ENCODE data around the gene AP5B1.

The AP5B1 gene

GRCh38 chr11:65744699-65745042 is 36.1 kb downstream of the AP5B1 start:
- Histone ChIP-seq H3K9ac (ENCODE audit: low read length) (no peak overlapping the region), H3K27me3 (ENCODE audit: insufficient read depth, low read length, poor library complexity) (no peaks in the 10 kb centered on the region), H3K4ac (ENCODE audit: low read depth, low read length) (no peak overlapping the region), H4K8ac (ENCODE audit: low read depth, low read length) (no peak overlapping the region), H2BK15ac (replicated peaks; ENCODE audit: low read depth) (no peak overlapping the region), H2BK5ac (ENCODE audit: low read length) (no peak overlapping the region), H3K4me3 (ENCODE audit: low read length) (no peak overlapping the region), H3K27ac (ENCODE audit: low read depth, low read length) (no peak overlapping the region), H3K79me1 (ENCODE audit: low read length) (no peaks in the 10 kb centered on the region), H3K36me3 (ENCODE audit: control insufficient read depth, insufficient read depth, low read length) (no peaks in the 10 kb centered on the region), H3K79me2 (ENCODE audit: control insufficient read depth, insufficient read depth, low read length) (no peaks in the 10 kb centered on the region), H4K5ac (ENCODE audit: low read length) (no peak overlapping the region), H3K23ac (ENCODE audit: low read length) (no peak overlapping the region), H3K56ac (ENCODE audit: low read length) (no peak overlapping the region), H2BK120ac (ENCODE audit: low read depth, low read length) (no peak overlapping the region), H3K4me1 (ENCODE audit: control insufficient read depth, low read depth, low read length) (no peaks in the 10 kb centered on the region), H2AK5ac (ENCODE audit: low read length) (no peak overlapping the region), H3K18ac (ENCODE audit: low read length) (no peak overlapping the region), H3K4me2 (ENCODE audit: low read length) (no peak overlapping the region)
- no CpG with 5 or more reads among the region's 8 CpGs for WGBS (ENCODE audit: extremely low coverage, insufficient coverage, low lambda C conversion rate)
- no peak for DNase-seq

DNA sequence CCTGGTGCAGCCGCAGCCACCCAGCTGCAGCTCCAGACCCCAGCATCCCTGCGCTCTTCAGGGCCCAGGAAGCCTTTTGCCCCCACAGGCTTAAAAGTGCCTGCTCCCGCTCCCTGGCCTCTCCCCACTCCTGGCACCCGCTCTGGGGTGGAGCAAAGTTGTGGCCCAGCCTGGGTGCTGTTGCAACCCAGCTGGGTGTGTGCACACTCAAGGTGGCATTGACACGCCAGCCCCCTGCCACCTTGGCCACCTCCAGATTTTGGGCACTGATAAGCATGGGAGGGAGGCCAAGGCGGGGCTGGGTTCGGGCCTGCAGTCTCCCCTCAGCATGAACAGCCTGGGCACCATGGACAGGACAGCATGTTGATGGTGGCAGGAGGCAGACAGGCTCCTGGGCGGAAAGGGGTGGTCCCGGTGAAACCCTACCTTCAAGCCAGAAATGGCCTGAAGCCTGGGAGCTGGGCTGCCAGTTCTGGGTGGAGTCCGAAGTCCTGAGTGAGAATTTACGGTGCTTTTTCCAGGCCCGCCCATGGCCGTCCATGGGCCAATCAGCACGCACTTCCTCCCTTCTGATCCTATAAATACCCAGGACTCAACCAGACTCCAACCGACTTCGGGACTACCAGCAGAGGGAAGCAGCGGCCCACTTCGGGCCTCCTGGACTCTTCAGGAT is 36.6 kb downstream of the AP5B1 start:
- WGBS (ENCODE audit: extremely low coverage, insufficient coverage, low lambda C conversion rate) = no CpG with 5 or more reads among the region's 18 CpGs

GRCh38 chr11:65743681-65744025 is 37.1 kb downstream of the AP5B1 start:
- Histone ChIP-seq H3K4me1 (ENCODE audit: control insufficient read depth, low read depth, low read length) (no peaks in the 10 kb centered on the region), H3K4me2 (ENCODE audit: low read length) (no peak overlapping the region), H3K18ac (ENCODE audit: low read length) (no peak overlapping the region), H3K4me3 (ENCODE audit: low read length) (no peak overlapping the region), H3K27ac (ENCODE audit: low read depth, low read length) (no peak overlapping the region), H2BK120ac (ENCODE audit: low read depth, low read length) (no peak overlapping the region), H3K9ac (ENCODE audit: low read length) (no peak overlapping the region), H3K56ac (ENCODE audit: low read length) (no peak overlapping the region), H3K79me2 (ENCODE audit: control insufficient read depth, insufficient read depth, low read length) (no peaks in the 10 kb centered on the region), H3K4ac (ENCODE audit: low read depth, low read length) (no peak overlapping the region), H2BK5ac (ENCODE audit: low read length) (no peak overlapping the region), H3K27me3 (ENCODE audit: insufficient read depth, low read length, poor library complexity) (no peaks in the 10 kb centered on the region), H3K79me1 (ENCODE audit: low read length) (no peaks in the 10 kb centered on the region), H4K5ac (ENCODE audit: low read length) (no peak overlapping the region), H3K23ac (ENCODE audit: low read length) (no peak overlapping the region), H2BK15ac (replicated peaks; ENCODE audit: low read depth) (no peak overlapping the region), H4K8ac (ENCODE audit: low read depth, low read length) (no peak overlapping the region), H3K36me3 (ENCODE audit: control insufficient read depth, insufficient read depth, low read length) (no peaks in the 10 kb centered on the region), H2AK5ac (ENCODE audit: low read length) (no peak overlapping the region)
- no CpG with 5 or more reads among the region's 10 CpGs for WGBS (ENCODE audit: extremely low coverage, insufficient coverage, low lambda C conversion rate)
- DNase-seq = no peak

More for the DNA sequence above, 36.6 kb downstream of the AP5B1 start:
- Histone ChIP-seq H3K27ac (ENCODE audit: low read depth, low read length) (no peak overlapping the region), H2BK15ac (replicated peaks; ENCODE audit: low read depth) (no peak overlapping the region), H2AK5ac (ENCODE audit: low read length) (no peak overlapping the region), H4K5ac (ENCODE audit: low read length) (no peak overlapping the region), H3K79me1 (ENCODE audit: low read length) (no peaks in the 10 kb centered on the region), H4K8ac (ENCODE audit: low read depth, low read length) (no peak overlapping the region), H3K4me1 (ENCODE audit: control insufficient read depth, low read depth, low read length) (no peaks in the 10 kb centered on the region), H2BK120ac (ENCODE audit: low read depth, low read length) (no peak overlapping the region), H3K9ac (ENCODE audit: low read length) (no peak overlapping the region), H3K36me3 (ENCODE audit: control insufficient read depth, insufficient read depth, low read length) (no peaks in the 10 kb centered on the region), H2BK5ac (ENCODE audit: low read length) (no peak overlapping the region), H3K27me3 (ENCODE audit: insufficient read depth, low read length, poor library complexity) (no peaks in the 10 kb centered on the region), H3K23ac (ENCODE audit: low read length) (no peak overlapping the region), H3K56ac (ENCODE audit: low read length) (no peak overlapping the region), H3K18ac (ENCODE audit: low read length) (no peak overlapping the region), H3K4ac (ENCODE audit: low read depth, low read length) (no peak overlapping the region), H3K79me2 (ENCODE audit: control insufficient read depth, insufficient read depth, low read length) (no peaks in the 10 kb centered on the region), H3K4me2 (ENCODE audit: low read length) (no peak overlapping the region), H3K4me3 (ENCODE audit: low read length) (no peak overlapping the region)
- DNase-seq = peak; percentile 44

- DNase-seq = peak; percentile 6
- no CpG with 5 or more reads among the region's 1 CpG for WGBS (ENCODE audit: extremely low coverage, insufficient coverage, low lambda C conversion rate)
- no peak overlapping the region for H2AK5ac ChIP-seq (ENCODE audit: low read length)
- no peaks in the 10 kb centered on the region for H3K79me1 ChIP-seq (ENCODE audit: low read length)
- no peak overlapping the region for H3K4me2 ChIP-seq (ENCODE audit: low read length)
- no peak overlapping the region for H2BK120ac ChIP-seq (ENCODE audit: low read depth, low read length)
- no peaks in the 10 kb centered on the region for H3K79me2 ChIP-seq (ENCODE audit: control insufficient read depth, insufficient read depth, low read length)
- H3K56ac ChIP-seq (ENCODE audit: low read length) = no peak overlapping the region
- no peaks in the 10 kb centered on the region for H3K27me3 ChIP-seq (ENCODE audit: insufficient read depth, low read length, poor library complexity)
- no peak overlapping the region for H3K4me3 ChIP-seq (ENCODE audit: low read length)
- no peaks in the 10 kb centered on the region for H3K36me3 ChIP-seq (ENCODE audit: control insufficient read depth, insufficient read depth, low read length)
- H2BK5ac ChIP-seq (ENCODE audit: low read length) = no peak overlapping the region
- H2BK15ac ChIP-seq (replicated peaks; ENCODE audit: low read depth) = no peak overlapping the region
- no peak overlapping the region for H3K23ac ChIP-seq (ENCODE audit: low read length)
- no peak overlapping the region for H3K4ac ChIP-seq (ENCODE audit: low read depth, low read length)
- H3K4me1 ChIP-seq (ENCODE audit: control insufficient read depth, low read depth, low read length) = no peaks in the 10 kb centered on the region
- H4K8ac ChIP-seq (ENCODE audit: low read depth, low read length) = no peak overlapping the region
- no peak overlapping the region for H3K18ac ChIP-seq (ENCODE audit: low read length)
- no peak overlapping the region for H3K27ac ChIP-seq (ENCODE audit: low read depth, low read length)
- no peak overlapping the region for H3K9ac ChIP-seq (ENCODE audit: low read length)
- no peak overlapping the region for H4K5ac ChIP-seq (ENCODE audit: low read length)
Measured at GRCh38 chr11:65742353-65742752, 38.4 kb downstream of the AP5B1 start.

DNA sequence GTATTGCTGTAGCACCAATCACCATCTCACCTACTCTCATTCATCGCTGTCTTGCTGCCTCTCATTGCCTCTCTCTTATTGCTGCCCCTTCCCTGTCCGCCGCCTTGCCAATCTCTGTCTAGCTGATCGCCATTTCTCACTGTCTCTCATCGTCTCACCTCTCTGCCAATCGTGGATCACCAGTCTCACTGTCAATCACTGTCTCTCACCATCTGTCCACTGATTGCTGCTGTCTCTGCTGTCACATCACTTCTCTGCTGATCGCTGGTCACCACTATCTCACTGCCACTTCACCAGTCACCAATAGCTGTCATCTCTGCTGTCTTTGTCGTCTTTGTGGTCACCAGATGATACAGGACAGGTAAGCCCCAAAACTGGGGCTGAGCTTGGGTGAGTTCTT is 39.6 kb downstream of the AP5B1 start:
- H3K18ac ChIP-seq (ENCODE audit: low read length) = no peak overlapping the region
- no peak for DNase-seq
- H3K9ac ChIP-seq (ENCODE audit: low read length) = no peak overlapping the region
- no peak overlapping the region for H4K5ac ChIP-seq (ENCODE audit: low read length)
- no peaks in the 10 kb centered on the region for H3K79me1 ChIP-seq (ENCODE audit: low read length)
- no peak overlapping the region for H3K56ac ChIP-seq (ENCODE audit: low read length)
- H3K23ac ChIP-seq (ENCODE audit: low read length) = no peak overlapping the region
- H2BK15ac ChIP-seq (replicated peaks; ENCODE audit: low read depth) = no peak overlapping the region
- no peak overlapping the region for H3K27ac ChIP-seq (ENCODE audit: low read depth, low read length)
- H2BK5ac ChIP-seq (ENCODE audit: low read length) = no peak overlapping the region
- no CpG with 5 or more reads among the region's 8 CpGs for WGBS (ENCODE audit: extremely low coverage, insufficient coverage, low lambda C conversion rate)
- H3K36me3 ChIP-seq (ENCODE audit: control insufficient read depth, insufficient read depth, low read length) = no peaks in the 10 kb centered on the region
- no peak overlapping the region for H2BK120ac ChIP-seq (ENCODE audit: low read depth, low read length)
- H4K8ac ChIP-seq (ENCODE audit: low read depth, low read length) = no peak overlapping the region
- no peaks in the 10 kb centered on the region for H3K4me1 ChIP-seq (ENCODE audit: control insufficient read depth, low read depth, low read length)
- no peak overlapping the region for H3K4me2 ChIP-seq (ENCODE audit: low read length)
- H2AK5ac ChIP-seq (ENCODE audit: low read length) = no peak overlapping the region
- H3K27me3 ChIP-seq (ENCODE audit: insufficient read depth, low read length, poor library complexity) = no peaks in the 10 kb centered on the region
- no peaks in the 10 kb centered on the region for H3K79me2 ChIP-seq (ENCODE audit: control insufficient read depth, insufficient read depth, low read length)
- H3K4ac ChIP-seq (ENCODE audit: low read depth, low read length) = no peak overlapping the region
- no peak overlapping the region for H3K4me3 ChIP-seq (ENCODE audit: low read length)

GRCh38 chr11:65739022-65739421 is 41.8 kb downstream of the AP5B1 start:
- no peak overlapping the region for H4K5ac ChIP-seq (ENCODE audit: low read length)
- H2BK5ac ChIP-seq (ENCODE audit: low read length) = no peak overlapping the region
- H3K79me1 ChIP-seq (ENCODE audit: low read length) = no peaks in the 10 kb centered on the region
- H3K4me1 ChIP-seq (ENCODE audit: control insufficient read depth, low read depth, low read length) = no peaks in the 10 kb centered on the region
- H3K27me3 ChIP-seq (ENCODE audit: insufficient read depth, low read length, poor library complexity) = no peaks in the 10 kb centered on the region
- no peak overlapping the region for H3K4me2 ChIP-seq (ENCODE audit: low read length)
- no peak overlapping the region for H2AK5ac ChIP-seq (ENCODE audit: low read length)
- no peak overlapping the region for H3K9ac ChIP-seq (ENCODE audit: low read length)
- no peak overlapping the region for H3K56ac ChIP-seq (ENCODE audit: low read length)
- no peaks in the 10 kb centered on the region for H3K79me2 ChIP-seq (ENCODE audit: control insufficient read depth, insufficient read depth, low read length)
- H3K18ac ChIP-seq (ENCODE audit: low read length) = no peak overlapping the region
- H2BK120ac ChIP-seq (ENCODE audit: low read depth, low read length) = no peak overlapping the region
- no peak for DNase-seq
- no CpG with 5 or more reads among the region's 2 CpGs for WGBS (ENCODE audit: extremely low coverage, insufficient coverage, low lambda C conversion rate)
- H4K8ac ChIP-seq (ENCODE audit: low read depth, low read length) = no peak overlapping the region
- no peak overlapping the region for H3K4ac ChIP-seq (ENCODE audit: low read depth, low read length)
- no peaks in the 10 kb centered on the region for H3K36me3 ChIP-seq (ENCODE audit: control insufficient read depth, insufficient read depth, low read length)
- H3K4me3 ChIP-seq (ENCODE audit: low read length) = no peak overlapping the region
- H2BK15ac ChIP-seq (replicated peaks; ENCODE audit: low read depth) = no peak overlapping the region
- H3K27ac ChIP-seq (ENCODE audit: low read depth, low read length) = no peak overlapping the region
- H3K23ac ChIP-seq (ENCODE audit: low read length) = no peak overlapping the region

All from mesendoderm (in vitro differentiated cells).